ENCODE results near the gene SH3RF2. TPM values are rescaled to one million over a fixed set of nuclear protein-coding genes. Genes with fewer than 3 reads are reported as not detected.

Gene SH3RF2
- total RNA-seq, 4 donors from 2014 or later: 129 to 334 (median 160) TPM

DNA sequence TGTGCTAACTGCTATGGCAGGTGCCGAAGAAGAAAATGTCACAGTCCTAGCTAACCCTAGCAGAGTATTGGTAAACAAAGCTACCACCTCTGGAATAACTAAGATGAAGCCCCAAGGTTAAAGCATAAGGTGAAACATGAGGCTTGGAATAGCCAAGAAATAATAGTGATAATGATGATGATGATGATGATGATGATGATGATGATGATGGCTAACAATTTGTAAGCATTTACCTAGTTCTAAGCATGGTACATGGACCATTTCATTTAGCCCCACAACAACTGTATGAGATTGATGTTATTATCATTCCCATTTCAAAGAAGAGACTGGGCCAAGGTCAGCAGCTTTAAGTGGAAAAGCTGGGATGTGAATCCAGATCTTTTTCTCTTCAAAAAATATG lies 35.3 kb downstream of the SH3RF2 start:
- TF ChIP-seq POLR2A (IDR thresholded peaks at IDR 0.05) (no peak), POLR2AphosphoS5 (IDR thresholded peaks at IDR 0.05) (no peak), EP300 (IDR thresholded peaks at IDR 0.05) (no peak)
- TF ChIP-seq, protein P1, sequence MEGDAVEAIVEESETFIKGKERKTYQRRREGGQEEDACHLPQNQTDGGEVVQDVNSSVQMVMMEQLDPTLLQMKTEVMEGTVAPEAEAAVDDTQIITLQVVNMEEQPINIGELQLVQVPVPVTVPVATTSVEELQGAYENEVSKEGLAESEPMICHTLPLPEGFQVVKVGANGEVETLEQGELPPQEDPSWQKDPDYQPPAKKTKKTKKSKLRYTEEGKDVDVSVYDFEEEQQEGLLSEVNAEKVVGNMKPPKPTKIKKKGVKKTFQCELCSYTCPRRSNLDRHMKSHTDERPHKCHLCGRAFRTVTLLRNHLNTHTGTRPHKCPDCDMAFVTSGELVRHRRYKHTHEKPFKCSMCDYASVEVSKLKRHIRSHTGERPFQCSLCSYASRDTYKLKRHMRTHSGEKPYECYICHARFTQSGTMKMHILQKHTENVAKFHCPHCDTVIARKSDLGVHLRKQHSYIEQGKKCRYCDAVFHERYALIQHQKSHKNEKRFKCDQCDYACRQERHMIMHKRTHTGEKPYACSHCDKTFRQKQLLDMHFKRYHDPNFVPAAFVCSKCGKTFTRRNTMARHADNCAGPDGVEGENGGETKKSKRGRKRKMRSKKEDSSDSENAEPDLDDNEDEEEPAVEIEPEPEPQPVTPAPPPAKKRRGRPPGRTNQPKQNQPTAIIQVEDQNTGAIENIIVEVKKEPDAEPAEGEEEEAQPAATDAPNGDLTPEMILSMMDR (IDR thresholded peaks at IDR 0.05): no peak
- DNase-seq (ENCODE audit: low spot score in 2 of 2): no peak
- 91% methylated on average over 1 of the region's 1 CpG for WGBS
- no peak overlapping the region for H3K4me3 ChIP-seq
- no peaks in the 10 kb centered on the region for H3K36me3 ChIP-seq
- H3K9me3 ChIP-seq: no peaks in the 10 kb centered on the region
- no peak overlapping the region for H3K27ac ChIP-seq
- H3K4me1 ChIP-seq: peaks cover 12% of the 10 kb centered on the region
- H3K27me3 ChIP-seq: no peaks in the 10 kb centered on the region

DNA sequence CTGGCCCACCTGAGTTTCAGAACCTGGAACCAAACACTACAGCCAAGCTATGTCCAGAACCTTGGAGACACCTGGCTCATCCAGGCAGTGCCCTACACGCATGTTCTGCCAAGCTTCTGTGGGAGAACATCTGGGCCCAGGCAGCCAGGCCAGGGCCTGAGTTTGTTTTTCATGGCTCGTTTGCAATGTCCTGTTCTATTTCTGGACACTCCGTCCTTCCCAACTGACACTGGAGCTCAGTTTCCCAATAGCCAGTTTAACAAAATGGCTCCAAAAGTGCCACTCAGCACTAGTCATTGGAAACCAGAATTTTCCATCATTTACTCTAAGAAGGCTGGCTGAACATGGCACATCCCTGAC lies 38.6 kb downstream of the SH3RF2 start:
- Histone ChIP-seq H3K36me3 (no peaks in the 10 kb centered on the region), H3K27me3 (no peaks in the 10 kb centered on the region), H3K9me3 (no peaks in the 10 kb centered on the region), H3K4me3 (no peak overlapping the region), H3K4me1 (peaks cover 33% of the 10 kb centered on the region), H3K27ac (no peak overlapping the region)
- DNase-seq (ENCODE audit: low spot score in 2 of 2): no peak
- TF ChIP-seq EP300 (IDR thresholded peaks at IDR 0.05) (no peak), POLR2AphosphoS5 (IDR thresholded peaks at IDR 0.05) (no peak), POLR2A (IDR thresholded peaks at IDR 0.05) (no peak)
- TF ChIP-seq, protein P1 (IDR thresholded peaks at IDR 0.05): no peak
- 85% methylated on average over 3 of the region's 3 CpGs for WGBS

DNA sequence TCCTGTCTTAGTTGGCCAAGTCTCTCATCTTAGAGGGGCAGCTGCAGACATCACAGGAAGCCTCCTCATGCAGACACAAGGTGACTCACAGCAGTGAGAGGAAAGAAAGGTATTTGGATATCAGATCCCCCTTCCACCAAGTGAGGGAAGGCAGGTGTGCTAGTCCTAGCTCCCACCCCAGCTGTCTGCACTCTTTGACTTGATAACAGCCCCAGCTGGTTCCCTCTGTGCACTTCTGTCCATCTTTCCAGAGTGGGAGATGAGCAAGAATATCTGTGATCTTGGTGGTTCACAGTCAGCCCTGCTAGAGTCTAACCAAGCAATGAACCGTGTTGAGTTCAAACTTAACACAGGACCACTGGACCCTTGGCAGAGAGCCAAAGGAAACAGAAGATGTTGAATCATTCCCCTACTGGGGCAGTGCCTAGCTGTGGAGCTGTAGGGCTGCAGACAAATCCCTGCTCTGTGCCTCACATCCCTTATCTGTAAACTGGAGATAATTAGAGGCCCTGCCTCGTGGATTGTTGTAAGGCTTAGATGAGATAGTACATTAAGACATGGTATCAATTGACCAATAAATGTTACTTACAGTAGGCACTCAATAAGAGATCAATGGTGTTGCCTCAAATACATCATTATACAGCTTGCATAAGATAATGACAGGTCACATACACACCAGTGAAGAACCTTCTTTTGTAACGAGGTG lies 39.1 kb downstream of the SH3RF2 start:
- 41% methylated on average over 3 of the region's 3 CpGs for WGBS
- Histone ChIP-seq H3K36me3 (no peaks in the 10 kb centered on the region), H3K4me3 (no peak overlapping the region), H3K27me3 (no peaks in the 10 kb centered on the region), H3K9me3 (no peaks in the 10 kb centered on the region), H3K27ac (no peak overlapping the region), H3K4me1 (peaks cover 33% of the 10 kb centered on the region)
- no peak for DNase-seq (ENCODE audit: low spot score in 2 of 2)
- TF ChIP-seq POLR2A (IDR thresholded peaks at IDR 0.05) (no peak), EP300 (IDR thresholded peaks at IDR 0.05) (no peak), POLR2AphosphoS5 (IDR thresholded peaks at IDR 0.05) (no peak)
- TF ChIP-seq, protein P1 (IDR thresholded peaks at IDR 0.05): no peak

DNA sequence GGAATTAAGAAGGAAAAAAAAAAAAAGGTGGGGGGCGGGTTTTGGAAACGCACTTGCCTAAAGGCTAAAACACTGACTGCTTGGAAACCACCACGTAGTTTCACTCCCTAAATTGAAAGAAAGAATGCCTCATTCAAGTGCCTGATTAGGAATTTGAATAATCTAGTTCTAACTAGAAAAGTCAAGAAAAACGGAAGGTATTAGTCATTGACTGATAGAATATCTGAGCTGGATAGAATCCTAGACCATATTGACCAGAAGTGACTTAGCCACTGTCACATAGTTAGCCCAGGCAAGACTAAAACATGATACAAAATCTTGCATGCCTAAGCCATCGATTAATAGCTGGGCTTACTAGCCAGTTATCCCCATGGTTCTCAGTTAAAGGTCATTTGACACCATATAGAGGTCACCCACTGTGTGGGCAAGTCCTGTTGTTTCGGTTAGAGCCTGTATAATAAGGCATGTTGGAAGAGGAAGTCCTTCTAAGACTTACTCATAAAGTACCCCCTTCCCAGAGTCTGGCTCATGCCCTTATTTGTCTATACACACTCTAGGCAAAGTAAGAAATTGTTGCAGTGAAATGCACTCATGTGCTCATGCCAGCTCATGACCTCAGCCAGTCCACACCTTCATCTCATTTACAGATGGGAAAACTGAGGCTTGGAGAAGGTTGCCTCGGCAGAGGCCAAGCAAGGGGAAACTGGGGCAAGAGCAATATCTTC lies 40.2 kb downstream of the SH3RF2 start:
- H3K27me3 ChIP-seq: no peaks in the 10 kb centered on the region
- H3K36me3 ChIP-seq: no peaks in the 10 kb centered on the region
- no peak overlapping the region for H3K4me3 ChIP-seq
- WGBS: 46% methylated on average over 7 of the region's 7 CpGs
- no peak for TF ChIP-seq POLR2AphosphoS5 (IDR thresholded peaks at IDR 0.05)
- TF ChIP-seq, protein P1 (IDR thresholded peaks at IDR 0.05): no peak
- no peak for TF ChIP-seq POLR2A (IDR thresholded peaks at IDR 0.05)
- no peak for TF ChIP-seq EP300 (IDR thresholded peaks at IDR 0.05)
- peaks cover 42% of the 10 kb centered on the region for H3K4me1 ChIP-seq
- no peaks in the 10 kb centered on the region for H3K9me3 ChIP-seq
- DNase-seq (ENCODE audit: low spot score in 2 of 2): no peak
- H3K27ac ChIP-seq: no peak overlapping the region

DNA sequence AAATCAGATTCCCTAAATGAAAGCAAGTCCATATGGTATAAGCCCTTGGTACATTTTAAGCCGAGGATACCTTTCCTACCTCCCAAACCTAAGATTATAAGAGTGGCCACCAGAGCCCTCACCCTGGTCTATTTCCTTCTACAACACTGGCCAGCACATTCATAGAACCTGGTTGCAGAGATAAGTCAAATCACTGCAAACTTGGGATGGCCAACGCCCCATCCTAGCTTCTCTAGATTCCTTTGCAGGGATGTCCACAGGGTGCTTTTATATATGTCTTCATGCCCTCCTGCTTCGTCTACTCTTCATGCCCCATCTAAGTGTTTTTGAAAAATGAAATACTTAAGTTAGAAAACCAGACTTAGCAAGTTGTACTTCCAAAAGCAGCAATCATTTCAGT lies 41.8 kb downstream of the SH3RF2 start:
- Histone ChIP-seq H3K4me1 (peaks cover 55% of the 10 kb centered on the region), H3K27me3 (no peaks in the 10 kb centered on the region), H3K9me3 (no peaks in the 10 kb centered on the region), H3K4me3 (no peak overlapping the region), H3K27ac (no peak overlapping the region), H3K36me3 (no peaks in the 10 kb centered on the region)
- 65% methylated on average over 3 of the region's 3 CpGs for WGBS
- TF ChIP-seq POLR2A (IDR thresholded peaks at IDR 0.05) (no peak), EP300 (IDR thresholded peaks at IDR 0.05) (no peak), POLR2AphosphoS5 (IDR thresholded peaks at IDR 0.05) (no peak)
- TF ChIP-seq, protein P1 (IDR thresholded peaks at IDR 0.05): no peak
- DNase-seq (ENCODE audit: low spot score in 2 of 2): no peak

All from suprapubic skin (tissue), 4 donors.